HG03064 (cell line): ENCODE measurements around the gene RASA3.
"Not testable (repeated sequence)": the region's sequence is repeated elsewhere in the genome, so short reads cannot be mapped to it uniquely, and the experiment has no call there.

Experiments used
- ATAC-seq: cut with Tn5 transposase; IDR thresholded peaks from one replicate; pipeline ENCODE4 v1.9.1; 2021; ENCODE audit warnings: low read depth; ENCODE audit not compliant: unreplicated experiment

RASA3 gene

DNA sequence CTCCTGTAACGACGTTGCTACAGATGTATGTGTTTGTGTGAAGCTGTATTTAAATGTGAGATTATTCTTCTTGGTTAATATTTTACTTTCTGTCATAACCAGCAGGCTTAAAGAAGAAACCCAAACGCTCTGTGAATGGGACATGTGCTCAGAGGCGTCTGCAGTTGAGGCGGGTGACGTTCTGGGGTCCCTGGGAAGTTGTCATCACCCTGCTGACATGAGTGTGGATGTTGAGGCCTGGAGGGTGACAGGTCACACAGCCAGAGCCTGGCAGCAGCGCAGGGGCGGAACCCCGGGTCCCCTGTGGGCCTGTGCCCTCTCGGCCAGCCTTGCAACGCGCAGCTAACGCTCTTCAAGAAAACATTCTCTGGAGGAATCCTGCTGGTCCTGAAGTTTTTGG is 16.6 kb downstream of the RASA3 start:
- no peak for ATAC-seq

DNA sequence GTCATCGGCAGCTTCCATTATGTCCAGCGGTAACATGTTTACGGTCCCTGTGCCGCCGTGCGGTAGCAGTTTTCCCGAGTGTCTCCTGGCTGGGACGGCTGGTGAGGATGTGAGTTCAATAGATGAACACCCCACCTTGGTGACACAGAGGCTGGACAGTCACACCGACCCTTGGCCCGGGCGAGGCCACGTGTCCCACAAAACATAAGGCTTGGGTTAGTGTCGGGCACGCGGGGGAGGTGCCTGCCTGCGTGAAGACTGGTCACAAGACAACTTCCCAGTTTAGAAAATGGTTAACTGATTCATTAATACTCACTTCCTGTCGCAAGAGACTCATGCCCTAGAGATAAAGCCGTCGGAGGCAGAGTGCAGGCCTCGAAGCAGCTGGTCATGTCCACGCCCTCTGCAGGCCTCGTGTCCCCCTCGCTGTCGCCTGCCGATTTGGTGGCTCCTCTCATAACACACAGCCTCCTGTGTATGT is 17.2 kb downstream of the RASA3 start:
- no peak for ATAC-seq

- not testable (repeated sequence) for ATAC-seq
Observed at GRCh38 chr13:114114666-114115065, 17.8 kb downstream of the RASA3 start.

GRCh38 chr13:114114006-114114640 is 18.3 kb downstream of the RASA3 start:
- ATAC-seq: no peak

DNA sequence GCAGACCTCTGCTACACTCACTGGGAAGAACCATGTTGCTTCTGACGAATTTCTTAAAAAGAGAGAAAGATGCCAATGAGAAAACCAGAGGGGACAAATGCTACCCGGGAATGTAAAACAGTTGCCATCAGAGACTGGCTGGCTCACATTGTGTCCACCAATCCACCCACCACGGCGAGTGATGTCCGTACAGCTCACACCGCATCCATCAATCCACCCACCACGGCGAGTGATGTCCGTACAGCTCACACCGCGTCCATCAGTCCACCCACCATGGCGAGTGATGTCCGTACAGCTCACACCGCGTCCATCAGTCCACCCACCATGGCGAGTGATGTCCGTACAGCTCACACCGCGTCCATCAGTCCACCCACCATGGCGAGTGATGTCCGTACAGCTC is 19.0 kb downstream of the RASA3 start:
- not testable (repeated sequence) for ATAC-seq

- no peak for ATAC-seq
Observed at GRCh38 chr13:114112826-114113322, 19.5 kb downstream of the RASA3 start.

DNA sequence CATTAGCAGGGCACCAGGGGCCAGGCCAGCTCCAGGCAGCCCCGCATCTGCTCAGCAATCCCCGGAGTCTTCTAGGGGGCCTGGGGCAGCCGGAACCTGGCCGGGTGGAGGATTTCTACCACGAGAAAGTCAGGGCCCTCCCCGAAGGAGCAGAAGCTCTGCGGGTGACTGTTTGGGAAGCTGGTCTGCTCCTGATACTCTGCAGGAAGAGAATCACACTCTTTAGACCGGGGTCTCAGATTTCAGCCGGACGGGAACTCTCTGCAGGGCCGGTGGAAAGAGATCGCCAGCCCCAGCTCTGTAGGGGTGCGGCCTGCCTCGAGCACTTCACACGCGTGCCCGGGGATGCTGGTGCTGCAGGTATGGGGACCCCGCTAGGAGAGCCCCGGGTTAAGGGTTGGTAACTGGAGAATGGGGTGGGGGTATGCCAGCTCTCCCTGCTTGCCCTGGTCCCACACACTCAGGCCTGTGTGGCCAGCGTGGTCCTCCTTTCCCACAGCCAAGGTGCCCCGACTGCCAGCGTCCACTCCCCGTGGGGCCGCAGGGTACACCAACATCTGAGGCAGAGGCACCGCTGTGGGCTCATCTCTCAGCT is 20.1 kb downstream of the RASA3 start:
- ATAC-seq: no peak

DNA sequence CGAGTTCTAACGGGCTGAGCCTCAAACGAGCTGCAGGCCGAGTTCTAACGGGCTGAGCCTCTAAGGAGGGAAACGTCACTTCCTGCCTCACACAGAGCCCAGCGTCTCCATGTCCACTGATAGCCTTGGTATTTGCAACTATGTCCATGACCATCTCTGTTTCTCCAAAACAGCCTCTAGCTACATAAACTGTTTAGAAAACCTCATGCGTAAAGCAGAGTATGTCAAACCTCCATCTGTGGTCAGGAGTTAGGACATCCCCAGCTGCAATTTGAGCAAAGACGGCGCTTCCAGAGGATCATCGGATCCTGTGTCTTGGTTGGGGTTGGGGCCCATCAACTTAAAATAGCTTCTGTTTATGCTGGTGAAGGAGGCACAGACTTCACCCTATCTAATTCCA is 20.8 kb downstream of the RASA3 start:
- ATAC-seq: no peak

GRCh38 chr13:114110830-114111189 is 21.6 kb downstream of the RASA3 start:
- ATAC-seq: not testable (repeated sequence)

GRCh38 chr13:114110091-114110829 is 22.2 kb downstream of the RASA3 start:
- ATAC-seq: peak; percentile 56

- no peak for ATAC-seq
Observed at GRCh38 chr13:114109641-114110041, 22.8 kb downstream of the RASA3 start.

DNA sequence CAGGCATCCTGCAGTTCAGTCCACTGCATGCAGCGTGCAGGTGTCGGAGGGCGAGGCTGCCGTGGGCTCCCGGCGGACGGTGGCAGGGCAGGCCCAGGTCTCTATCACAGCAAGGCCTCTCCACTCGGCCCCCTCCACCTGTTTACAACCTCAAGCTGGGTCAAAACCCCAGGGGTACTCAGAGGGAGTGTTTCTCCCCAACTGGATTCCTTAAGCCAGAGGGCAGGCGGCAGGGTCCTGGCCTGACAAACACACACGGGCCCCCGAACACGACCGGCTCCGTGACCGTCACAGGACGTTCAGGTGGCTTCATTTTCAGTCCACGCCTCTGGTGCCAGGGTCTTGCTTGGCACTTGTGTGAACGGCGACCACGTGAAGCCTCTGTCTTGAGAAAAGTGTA is 23.5 kb downstream of the RASA3 start:
- no peak for ATAC-seq

DNA sequence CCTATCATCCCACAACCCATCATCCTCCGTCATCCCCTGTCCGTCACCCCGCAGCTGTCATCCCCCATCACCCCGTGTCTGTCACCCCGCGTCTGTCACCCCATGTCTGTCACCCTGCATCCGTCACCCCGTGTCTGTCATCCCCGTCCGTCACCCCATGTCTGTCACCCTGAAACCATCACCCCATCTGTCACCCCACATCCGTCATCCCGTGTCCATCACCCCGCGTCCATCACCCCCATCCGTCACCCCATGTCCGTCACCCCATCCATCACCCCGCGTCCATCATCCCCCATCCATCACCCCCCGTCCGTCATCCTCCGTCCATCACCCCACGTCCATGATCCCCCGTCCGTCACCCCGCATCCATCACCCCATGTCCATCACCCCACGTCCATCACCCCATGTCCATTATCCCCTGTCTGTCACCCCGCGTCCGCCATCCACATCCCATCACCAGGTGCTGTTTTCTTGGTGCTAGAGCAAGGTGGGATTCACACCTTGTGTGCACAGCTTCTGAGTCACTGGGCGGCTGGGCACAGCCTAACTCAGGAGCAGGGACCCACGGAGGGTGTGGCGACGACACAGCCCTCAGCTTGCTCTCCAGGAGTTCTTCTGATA is 24.2 kb downstream of the RASA3 start:
- ATAC-seq: no peak

GRCh38 chr13:114107686-114108081 is 24.7 kb downstream of the RASA3 start:
- ATAC-seq: no peak

DNA sequence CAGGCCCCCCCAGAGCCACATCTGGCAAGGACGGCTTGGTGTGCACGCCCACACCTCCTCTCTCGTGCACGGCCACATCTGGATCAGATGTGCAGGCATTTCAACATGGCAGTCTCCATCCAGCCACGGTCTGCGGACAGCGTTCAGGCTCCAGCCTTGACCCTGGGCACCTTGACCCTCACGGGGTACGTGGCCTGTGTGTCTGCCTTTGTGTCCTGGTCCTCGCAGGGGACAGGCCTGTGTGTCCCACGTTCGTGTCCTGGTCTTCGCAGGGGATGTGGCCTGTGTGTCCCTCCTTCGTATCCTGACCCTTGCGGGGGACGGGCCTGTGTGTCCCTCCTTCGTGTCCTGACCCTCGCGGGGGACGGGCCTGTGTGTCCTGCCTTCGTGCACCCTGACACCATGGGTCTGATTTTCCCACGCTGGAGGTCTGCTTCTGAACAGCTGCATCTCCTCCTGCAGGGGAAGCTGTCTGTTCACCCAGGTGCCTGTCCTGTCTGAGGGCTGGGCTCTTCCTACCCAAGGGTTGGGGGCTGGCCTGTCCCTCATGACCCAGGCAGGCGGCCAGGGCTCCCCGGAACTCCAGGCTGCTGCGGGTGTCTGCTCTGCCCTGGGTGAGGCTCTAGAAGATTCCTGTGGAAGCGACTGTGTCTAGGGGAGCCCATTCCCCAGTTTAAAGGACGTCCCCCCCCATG is 25.3 kb downstream of the RASA3 start:
- no peak for ATAC-seq

DNA sequence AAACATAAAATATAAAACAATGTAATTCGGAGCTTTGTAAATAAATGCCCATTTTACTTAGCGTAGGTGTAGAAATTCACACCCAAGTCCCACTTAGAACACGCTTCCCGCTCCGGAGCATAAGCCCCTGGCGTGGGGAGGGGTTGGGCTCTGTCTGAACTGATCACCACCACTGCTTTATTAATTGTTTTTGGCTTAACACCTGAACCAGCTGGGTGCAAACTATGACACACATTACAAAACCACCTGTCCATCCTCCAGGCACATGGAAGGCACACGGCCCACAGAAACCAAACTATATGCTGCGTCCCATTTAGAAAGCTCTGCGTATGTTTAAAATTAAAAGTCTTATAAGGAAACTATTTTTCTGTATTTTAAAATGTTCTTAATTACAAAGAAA is 25.9 kb downstream of the RASA3 start:
- no peak for ATAC-seq

GRCh38 chr13:114105521-114106225 is 26.8 kb downstream of the RASA3 start:
- ATAC-seq: no peak

- no peak for ATAC-seq
Observed at GRCh38 chr13:114104655-114105520, 27.5 kb downstream of the RASA3 start.
